Astrocyte (in vitro differentiated cells and primary cell): ENCODE measurements around the gene ZFAND4. TPM values are rescaled to one million over a fixed set of nuclear protein-coding genes. Genes with fewer than 3 reads are reported as not detected.
A peak's percentile ranks its signal among the peaks of the same experiment; 100 is the strongest.
"Not testable (repeated sequence)": the region's sequence is repeated elsewhere in the genome, so short reads cannot be mapped to it uniquely, and the experiment has no call there.

Experiments used
- DNase-seq: peaks from one replicate; pipeline ENCODE4 v3.0.0-alpha.2; 2010; ENCODE audit warnings: low read depth
- FAIRE-seq: peaks from 2 replicates; lab custom pipeline; 2011; peaks lifted over from hg19 to GRCh38; lab: Jason Lieb, UNC
- H2AFZ ChIP-seq: 2 replicates; pipeline ENCODE4 v1.6.0; 2012; ENCODE audit warnings: low read depth, low read length, inconsistent platforms
- H3K27ac ChIP-seq: 2 replicates; pipeline ENCODE4 v1.5.1; 2011; ENCODE audit warnings: low read depth, low read length, inconsistent platforms
- H3K27me3 ChIP-seq: 2 replicates; pipeline ENCODE4 v1.6.0; 2011; ENCODE audit warnings: low read length, inconsistent platforms; ENCODE audit not compliant: insufficient read depth
- H3K36me3 ChIP-seq: 2 replicates; pipeline ENCODE4 v1.5.1; 2011; ENCODE audit warnings: low read length, inconsistent platforms; ENCODE audit not compliant: insufficient read depth
- H3K4me1 ChIP-seq: 2 replicates; pipeline ENCODE4 v1.5.1; 2011; ENCODE audit warnings: low read length, inconsistent platforms; ENCODE audit not compliant: insufficient read depth
- H3K4me2 ChIP-seq: 2 replicates; pipeline ENCODE4 v1.6.0; 2012; ENCODE audit warnings: low read length, inconsistent platforms
- H3K4me3 ChIP-seq: 2 replicates; pipeline ENCODE4 v1.5.1; 2011; ENCODE audit warnings: low read depth, mild to moderate bottlenecking, low read length, inconsistent platforms; ENCODE audit not compliant: insufficient read depth
- H3K79me2 ChIP-seq: 2 replicates; pipeline ENCODE4 v1.6.0; 2012; ENCODE audit warnings: mild to moderate bottlenecking, low read length, inconsistent platforms; ENCODE audit not compliant: insufficient read depth
- H3K9ac ChIP-seq: 2 replicates; pipeline ENCODE4 v1.6.0; 2012; ENCODE audit warnings: mild to moderate bottlenecking, low read length, inconsistent platforms
- H3K9me3 ChIP-seq: 2 replicates; pipeline ENCODE4 v1.5.1; 2012; ENCODE audit warnings: low read depth, mild to moderate bottlenecking, low read length, inconsistent platforms; ENCODE audit not compliant: insufficient read depth
- H4K20me1 ChIP-seq: 2 replicates; pipeline ENCODE4 v1.6.0; 2012; ENCODE audit warnings: low read length, inconsistent platforms; ENCODE audit not compliant: insufficient read depth
- H3K27ac Mint-ChIP-seq: one replicate; pipeline ENCODE4 v1.8.0; 2021; ENCODE audit warnings: mild to moderate bottlenecking, mixed read lengths; ENCODE audit not compliant: unreplicated experiment
- H3K27me3 Mint-ChIP-seq: one replicate; pipeline ENCODE4 v1.8.0; 2021; ENCODE audit warnings: low read depth, mixed read lengths; ENCODE audit not compliant: unreplicated experiment
- H3K36me3 Mint-ChIP-seq: one replicate; pipeline ENCODE4 v1.8.0; 2021; ENCODE audit warnings: low read depth, mixed read lengths; ENCODE audit not compliant: unreplicated experiment
- H3K4me1 Mint-ChIP-seq: one replicate; pipeline ENCODE4 v1.8.0; 2021; ENCODE audit warnings: low read depth, mixed read lengths; ENCODE audit not compliant: unreplicated experiment
- H3K4me3 Mint-ChIP-seq: one replicate; pipeline ENCODE4 v1.8.0; 2021; ENCODE audit warnings: mild to moderate bottlenecking, moderate library complexity, mixed read lengths; ENCODE audit not compliant: unreplicated experiment
- H3K9me3 Mint-ChIP-seq: one replicate; pipeline ENCODE4 v1.8.0; 2021; ENCODE audit warnings: mild to moderate bottlenecking, mixed read lengths; ENCODE audit not compliant: unreplicated experiment
- EZH2 ChIP-seq: IDR thresholded peaks from 2 replicates; pipeline ENCODE4 v1.6.1; 2012; ENCODE audit warnings: mild to moderate bottlenecking, low read length, inconsistent platforms; ENCODE audit not compliant: insufficient read depth
- total RNA-seq: library from RNA; stranded (reverse); gene quantifications from 2 replicates; pipeline ENCODE4 v1.2.1, GENCODE V29; 2021
- TF ChIP-seq, protein P1 (sequence below): IDR thresholded peaks from 2 replicates; pipeline ENCODE4 v1.5.1; 2011; ENCODE audit warnings: low read depth, mild to moderate bottlenecking, inconsistent platforms, low read length, moderate library complexity; ENCODE audit not compliant: insufficient read depth

ZFAND4 gene
- total RNA-seq, 1 donor from 2014 or later: 4.6 TPM

DNA sequence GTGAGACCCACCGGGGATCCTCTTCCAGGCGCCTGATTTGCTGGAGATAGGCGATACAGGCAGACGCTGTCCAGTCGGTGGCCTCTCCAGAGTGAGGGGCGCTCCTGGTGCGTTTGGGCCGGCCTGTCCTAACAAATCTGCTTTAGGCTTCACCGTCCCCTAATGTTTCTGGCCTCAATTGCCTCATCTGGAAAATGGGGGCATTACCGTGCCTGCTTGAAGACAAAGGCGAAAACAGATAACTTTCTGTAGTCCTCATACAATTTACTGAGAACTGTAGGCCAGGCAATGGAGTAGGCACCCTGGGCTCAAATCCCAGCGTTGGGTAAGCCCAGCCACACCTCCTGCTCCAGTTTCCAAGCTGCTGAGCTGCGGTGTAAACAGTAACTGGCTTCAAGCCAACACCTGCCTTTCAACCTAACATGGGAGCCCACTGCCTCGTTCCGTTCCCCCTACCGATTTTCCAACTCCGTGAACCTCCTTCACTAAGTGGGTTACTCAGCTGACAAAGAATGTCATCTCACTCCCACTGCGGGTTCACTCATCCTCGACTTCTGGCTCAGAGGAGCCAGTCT is 589 bp upstream of the ZFAND4 start:
- no peak overlapping the region for H3K27ac Mint-ChIP-seq
- peaks cover 4% of the 10 kb centered on the region for H3K79me2 ChIP-seq
- peak overlapping the region; percentile 73 for H3K27ac ChIP-seq
- no peaks in the 10 kb centered on the region for H3K4me1 Mint-ChIP-seq
- peak overlapping the region; percentile 86 for H3K9ac ChIP-seq
- peaks cover 6% of the 10 kb centered on the region for H3K4me1 ChIP-seq
- no peak for FAIRE-seq
- peak; percentile 4 for DNase-seq
- H3K4me2 ChIP-seq: peak overlapping the region; percentile 93
- H3K36me3 ChIP-seq: no peaks in the 10 kb centered on the region
- no peaks in the 10 kb centered on the region for H4K20me1 ChIP-seq
- peak overlapping the region; percentile 74 for H3K4me3 Mint-ChIP-seq
- H3K27me3 ChIP-seq: no peaks in the 10 kb centered on the region
- H3K9me3 Mint-ChIP-seq: no peaks in the 10 kb centered on the region
- H3K36me3 Mint-ChIP-seq: no peaks in the 10 kb centered on the region
- H3K27me3 Mint-ChIP-seq: no peaks in the 10 kb centered on the region
- TF ChIP-seq, protein P1, sequence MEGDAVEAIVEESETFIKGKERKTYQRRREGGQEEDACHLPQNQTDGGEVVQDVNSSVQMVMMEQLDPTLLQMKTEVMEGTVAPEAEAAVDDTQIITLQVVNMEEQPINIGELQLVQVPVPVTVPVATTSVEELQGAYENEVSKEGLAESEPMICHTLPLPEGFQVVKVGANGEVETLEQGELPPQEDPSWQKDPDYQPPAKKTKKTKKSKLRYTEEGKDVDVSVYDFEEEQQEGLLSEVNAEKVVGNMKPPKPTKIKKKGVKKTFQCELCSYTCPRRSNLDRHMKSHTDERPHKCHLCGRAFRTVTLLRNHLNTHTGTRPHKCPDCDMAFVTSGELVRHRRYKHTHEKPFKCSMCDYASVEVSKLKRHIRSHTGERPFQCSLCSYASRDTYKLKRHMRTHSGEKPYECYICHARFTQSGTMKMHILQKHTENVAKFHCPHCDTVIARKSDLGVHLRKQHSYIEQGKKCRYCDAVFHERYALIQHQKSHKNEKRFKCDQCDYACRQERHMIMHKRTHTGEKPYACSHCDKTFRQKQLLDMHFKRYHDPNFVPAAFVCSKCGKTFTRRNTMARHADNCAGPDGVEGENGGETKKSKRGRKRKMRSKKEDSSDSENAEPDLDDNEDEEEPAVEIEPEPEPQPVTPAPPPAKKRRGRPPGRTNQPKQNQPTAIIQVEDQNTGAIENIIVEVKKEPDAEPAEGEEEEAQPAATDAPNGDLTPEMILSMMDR: no peak
- no peak for TF ChIP-seq EZH2
- H2AFZ ChIP-seq: peak overlapping the region; percentile 87
- peak overlapping the region; percentile 86 for H3K4me3 ChIP-seq
- no peaks in the 10 kb centered on the region for H3K9me3 ChIP-seq

DNA sequence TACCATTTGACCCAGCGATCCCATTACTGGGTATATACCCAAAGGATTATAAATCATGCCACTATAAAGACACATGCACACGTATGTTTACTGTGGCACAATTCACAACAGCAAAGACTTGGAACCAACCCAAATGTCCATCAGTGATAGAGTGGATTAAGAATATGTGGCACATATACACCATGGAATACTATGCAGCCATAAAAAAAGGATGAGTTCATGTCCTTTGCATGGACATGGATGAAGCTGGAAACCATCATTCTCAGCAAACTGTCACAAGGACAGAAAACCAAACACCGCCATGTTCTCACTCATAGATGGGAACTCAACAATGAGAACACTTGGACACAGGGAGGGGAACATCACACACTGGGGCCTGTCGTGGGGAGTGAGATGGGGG is 1.3 kb downstream of the ZFAND4 start:
- Histone ChIP-seq H3K79me2 (peaks cover 12% of the 10 kb centered on the region), H3K9ac (peak overlapping the region; percentile 86), H3K4me2 (peak overlapping the region; percentile 93), H3K4me3 (peak overlapping the region; percentile 86)
- not testable (repeated sequence) for FAIRE-seq, H3K36me3 ChIP-seq, DNase-seq, H4K20me1 ChIP-seq, H3K27me3 ChIP-seq, H2AFZ ChIP-seq, H3K4me1 ChIP-seq, H3K27ac ChIP-seq, H3K27ac Mint-ChIP-seq, H3K9me3 ChIP-seq, H3K4me1 Mint-ChIP-seq, H3K27me3 Mint-ChIP-seq, H3K36me3 Mint-ChIP-seq, H3K9me3 Mint-ChIP-seq
- peak overlapping the region; percentile 90 for H3K4me3 Mint-ChIP-seq

DNA sequence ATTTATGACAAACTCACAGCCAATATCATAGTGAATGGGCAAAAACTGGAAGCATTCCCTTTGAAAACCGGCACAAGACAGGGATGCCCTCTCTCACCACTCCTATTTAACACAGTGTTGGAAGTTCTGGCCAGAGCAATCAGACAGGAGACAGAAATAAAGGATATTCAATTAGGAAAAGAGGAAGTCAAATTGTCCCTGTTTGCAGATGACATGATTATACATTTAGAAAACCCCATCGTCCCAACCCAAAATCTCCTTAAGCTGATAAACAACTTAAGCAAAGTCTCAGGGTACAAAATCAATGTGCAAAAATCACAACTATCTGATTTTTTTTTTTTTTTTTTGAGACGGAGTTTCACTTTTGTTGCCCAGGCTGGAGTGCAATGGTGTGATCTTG is 2.7 kb downstream of the ZFAND4 start:
- not testable (repeated sequence) for FAIRE-seq, DNase-seq, H3K4me2 ChIP-seq, H3K9me3 ChIP-seq, H3K4me3 Mint-ChIP-seq, H3K9ac ChIP-seq, H3K27me3 Mint-ChIP-seq, H3K27ac ChIP-seq, H3K4me3 ChIP-seq, H4K20me1 ChIP-seq, H2AFZ ChIP-seq, H3K4me1 Mint-ChIP-seq, H3K9me3 Mint-ChIP-seq, H3K4me1 ChIP-seq, H3K36me3 Mint-ChIP-seq, H3K36me3 ChIP-seq, H3K27me3 ChIP-seq, H3K27ac Mint-ChIP-seq
- H3K79me2 ChIP-seq: peaks cover 12% of the 10 kb centered on the region
